Measurements from ENCODE around the gene EIF4A2. TPM values are rescaled to one million over a fixed set of nuclear protein-coding genes. Genes with fewer than 3 reads are reported as not detected.

EIF4A2 gene
- total RNA-seq, 1 experiment from 2014 or later, result 574 TPM

DNA sequence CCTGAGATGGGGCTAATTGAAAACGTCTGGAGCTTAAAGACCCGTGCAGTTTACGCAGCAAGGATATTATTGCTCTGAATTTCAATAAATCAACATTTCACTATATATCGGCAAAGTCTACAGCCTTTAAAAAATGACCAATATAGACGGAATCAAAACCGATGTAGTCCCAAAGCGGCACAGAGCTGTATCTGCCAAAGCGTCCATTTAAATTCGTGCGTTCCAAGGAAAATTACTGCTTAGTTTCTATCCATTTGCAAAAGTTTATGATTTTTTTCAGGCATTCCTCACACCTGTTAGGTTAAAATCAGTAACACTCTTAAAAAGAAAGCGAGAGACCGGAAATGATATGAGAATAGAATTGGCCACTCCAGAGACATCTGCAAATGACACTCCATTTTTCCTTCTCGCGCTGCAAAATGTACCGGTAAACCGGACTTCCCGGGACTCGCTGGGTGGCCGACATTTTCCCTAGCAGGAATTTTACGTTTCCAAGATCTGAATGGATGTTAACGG is 777 bp upstream of the EIF4A2 start (continued):
- TF ChIP-seq, protein P1, sequence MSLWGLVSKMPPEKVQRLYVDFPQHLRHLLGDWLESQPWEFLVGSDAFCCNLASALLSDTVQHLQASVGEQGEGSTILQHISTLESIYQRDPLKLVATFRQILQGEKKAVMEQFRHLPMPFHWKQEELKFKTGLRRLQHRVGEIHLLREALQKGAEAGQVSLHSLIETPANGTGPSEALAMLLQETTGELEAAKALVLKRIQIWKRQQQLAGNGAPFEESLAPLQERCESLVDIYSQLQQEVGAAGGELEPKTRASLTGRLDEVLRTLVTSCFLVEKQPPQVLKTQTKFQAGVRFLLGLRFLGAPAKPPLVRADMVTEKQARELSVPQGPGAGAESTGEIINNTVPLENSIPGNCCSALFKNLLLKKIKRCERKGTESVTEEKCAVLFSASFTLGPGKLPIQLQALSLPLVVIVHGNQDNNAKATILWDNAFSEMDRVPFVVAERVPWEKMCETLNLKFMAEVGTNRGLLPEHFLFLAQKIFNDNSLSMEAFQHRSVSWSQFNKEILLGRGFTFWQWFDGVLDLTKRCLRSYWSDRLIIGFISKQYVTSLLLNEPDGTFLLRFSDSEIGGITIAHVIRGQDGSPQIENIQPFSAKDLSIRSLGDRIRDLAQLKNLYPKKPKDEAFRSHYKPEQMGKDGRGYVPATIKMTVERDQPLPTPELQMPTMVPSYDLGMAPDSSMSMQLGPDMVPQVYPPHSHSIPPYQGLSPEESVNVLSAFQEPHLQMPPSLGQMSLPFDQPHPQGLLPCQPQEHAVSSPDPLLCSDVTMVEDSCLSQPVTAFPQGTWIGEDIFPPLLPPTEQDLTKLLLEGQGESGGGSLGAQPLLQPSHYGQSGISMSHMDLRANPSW (CRISPR knock-in tag; conservative IDR thresholded peaks at IDR 0.05; ENCODE audit: low read depth), result no peak
- TF ChIP-seq ZNF281 (CRISPR knock-in tag; IDR thresholded peaks at IDR 0.05) (no peak), IRF2 (CRISPR knock-in tag; IDR thresholded peaks at IDR 0.05; ENCODE audit: borderline replicate concordance, low read depth) (no peak), ESRRA (CRISPR knock-in tag; IDR thresholded peaks at IDR 0.05; ENCODE audit: borderline replicate concordance) (no peak), TEAD1 (CRISPR knock-in tag; IDR thresholded peaks at IDR 0.05) (no peak), RELA (CRISPR knock-in tag; IDR thresholded peaks at IDR 0.05; ENCODE audit: borderline replicate concordance) (no peak), USF2 (CRISPR knock-in tag; IDR thresholded peaks at IDR 0.05) (no peak)

DNA sequence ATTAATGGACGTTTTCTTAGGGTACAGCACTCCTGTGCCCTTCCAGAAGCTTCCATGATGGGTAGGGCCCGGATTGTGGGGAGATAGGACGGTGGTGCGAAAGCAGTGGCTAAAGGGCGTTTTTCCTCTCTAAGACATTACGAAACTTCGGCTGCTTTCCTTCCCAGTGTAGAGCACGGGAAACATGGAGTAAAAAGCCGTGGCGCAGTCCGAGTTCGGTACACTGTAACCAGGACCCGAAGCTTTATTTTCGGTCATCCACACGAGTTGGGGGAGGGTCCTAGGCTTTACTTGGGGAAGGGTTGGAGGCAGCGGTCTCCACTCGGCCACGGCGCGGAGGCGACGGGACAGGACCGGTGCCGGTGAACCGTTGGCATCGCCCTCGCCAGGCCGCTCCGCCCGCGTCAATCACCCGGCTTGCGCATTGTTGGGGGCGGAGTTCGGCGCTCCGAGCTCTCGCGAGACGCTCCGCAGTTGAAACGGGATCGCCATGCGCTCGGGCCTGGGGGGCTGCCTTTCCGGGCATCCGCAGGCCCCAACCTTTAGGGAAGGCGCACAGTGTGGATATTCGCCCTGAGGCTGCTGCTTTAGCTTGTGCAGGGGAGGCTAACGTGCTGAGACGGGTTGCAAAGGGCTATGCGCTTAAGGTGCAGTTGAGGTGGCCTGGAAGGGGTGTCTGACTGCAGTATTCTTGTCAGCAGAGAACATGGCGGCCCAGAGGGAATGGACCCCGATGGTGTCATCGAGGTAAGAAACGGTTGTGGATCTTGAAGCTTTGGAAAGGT is 546 bp downstream of the EIF4A2 start:
- H3K27me3 Mint-ChIP-seq (ENCODE audit: low read depth), result peaks cover 8% of the 10 kb centered on the region; the same call in 1 of the 2 replicates
- ChIA-PET CTCF (interaction anchor here (0.9 to 1.1 kb wide), 2 partner anchors 167 to 168 kb away, joined by 3 read pairs; no protein-coding TSS in a partner anchor), POLR2A (interaction anchor here (0.6 to 2.9 kb wide), 14 partner anchors 11 to 326 kb away, joined by 3 to 22 read pairs (median 4); partner anchors contain the start of genes DNAJB11 and RFC4)
- peak; percentile 33 for ATAC-seq
- peak overlapping the region; percentile 100 for H3K4me3 Mint-ChIP-seq
- H3K9me3 Mint-ChIP-seq, result no peaks in the 10 kb centered on the region
- peak overlapping the region; percentile 100 for H3K27ac Mint-ChIP-seq
- peaks cover 40% of the 10 kb centered on the region for H3K4me1 Mint-ChIP-seq
- DNase-seq (ENCODE audit: low spot score), result peak; percentile 77
- H3K36me3 Mint-ChIP-seq, result peaks cover 56% of the 10 kb centered on the region
- TF ChIP-seq ATF1 (CRISPR knock-in tag; IDR thresholded peaks at IDR 0.05) (peak; percentile 21; the same call in 1 of the 2 replicates), E2F4 (CRISPR knock-in tag; IDR thresholded peaks at IDR 0.05; ENCODE audit: borderline replicate concordance, low read depth) (no peak), TCF7 (CRISPR knock-in tag; IDR thresholded peaks at IDR 0.05; ENCODE audit: low read depth) (no peak), ZNF425 (CRISPR knock-in tag; conservative IDR thresholded peaks at IDR 0.05) (0 out of 2 replicates have a peak, but pooled peaks have one; percentile 64)
- TF ChIP-seq, protein P2, sequence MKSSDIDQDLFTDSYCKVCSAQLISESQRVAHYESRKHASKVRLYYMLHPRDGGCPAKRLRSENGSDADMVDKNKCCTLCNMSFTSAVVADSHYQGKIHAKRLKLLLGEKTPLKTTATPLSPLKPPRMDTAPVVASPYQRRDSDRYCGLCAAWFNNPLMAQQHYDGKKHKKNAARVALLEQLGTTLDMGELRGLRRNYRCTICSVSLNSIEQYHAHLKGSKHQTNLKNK (CRISPR knock-in tag; IDR thresholded peaks at IDR 0.05), result peak; percentile 88
- TF ChIP-seq, protein P3, sequence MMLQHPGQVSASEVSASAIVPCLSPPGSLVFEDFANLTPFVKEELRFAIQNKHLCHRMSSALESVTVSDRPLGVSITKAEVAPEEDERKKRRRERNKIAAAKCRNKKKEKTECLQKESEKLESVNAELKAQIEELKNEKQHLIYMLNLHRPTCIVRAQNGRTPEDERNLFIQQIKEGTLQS (CRISPR knock-in tag; conservative IDR thresholded peaks at IDR 0.05), result no peak
- TF ChIP-seq, protein P4, sequence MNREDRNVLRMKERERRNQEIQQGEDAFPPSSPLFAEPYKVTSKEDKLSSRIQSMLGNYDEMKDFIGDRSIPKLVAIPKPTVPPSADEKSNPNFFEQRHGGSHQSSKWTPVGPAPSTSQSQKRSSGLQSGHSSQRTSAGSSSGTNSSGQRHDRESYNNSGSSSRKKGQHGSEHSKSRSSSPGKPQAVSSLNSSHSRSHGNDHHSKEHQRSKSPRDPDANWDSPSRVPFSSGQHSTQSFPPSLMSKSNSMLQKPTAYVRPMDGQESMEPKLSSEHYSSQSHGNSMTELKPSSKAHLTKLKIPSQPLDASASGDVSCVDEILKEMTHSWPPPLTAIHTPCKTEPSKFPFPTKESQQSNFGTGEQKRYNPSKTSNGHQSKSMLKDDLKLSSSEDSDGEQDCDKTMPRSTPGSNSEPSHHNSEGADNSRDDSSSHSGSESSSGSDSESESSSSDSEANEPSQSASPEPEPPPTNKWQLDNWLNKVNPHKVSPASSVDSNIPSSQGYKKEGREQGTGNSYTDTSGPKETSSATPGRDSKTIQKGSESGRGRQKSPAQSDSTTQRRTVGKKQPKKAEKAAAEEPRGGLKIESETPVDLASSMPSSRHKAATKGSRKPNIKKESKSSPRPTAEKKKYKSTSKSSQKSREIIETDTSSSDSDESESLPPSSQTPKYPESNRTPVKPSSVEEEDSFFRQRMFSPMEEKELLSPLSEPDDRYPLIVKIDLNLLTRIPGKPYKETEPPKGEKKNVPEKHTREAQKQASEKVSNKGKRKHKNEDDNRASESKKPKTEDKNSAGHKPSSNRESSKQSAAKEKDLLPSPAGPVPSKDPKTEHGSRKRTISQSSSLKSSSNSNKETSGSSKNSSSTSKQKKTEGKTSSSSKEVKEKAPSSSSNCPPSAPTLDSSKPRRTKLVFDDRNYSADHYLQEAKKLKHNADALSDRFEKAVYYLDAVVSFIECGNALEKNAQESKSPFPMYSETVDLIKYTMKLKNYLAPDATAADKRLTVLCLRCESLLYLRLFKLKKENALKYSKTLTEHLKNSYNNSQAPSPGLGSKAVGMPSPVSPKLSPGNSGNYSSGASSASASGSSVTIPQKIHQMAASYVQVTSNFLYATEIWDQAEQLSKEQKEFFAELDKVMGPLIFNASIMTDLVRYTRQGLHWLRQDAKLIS (CRISPR knock-in tag; IDR thresholded peaks at IDR 0.05; ENCODE audit: borderline replicate concordance), result peak; percentile 61; the same call in 1 of the 2 replicates
